ENCODE results near the gene LRP5. TPM values are rescaled to one million over a fixed set of nuclear protein-coding genes. Genes with fewer than 3 reads are reported as not detected.

The LRP5 gene
- polyA plus RNA-seq, 1 donor (not counting 4 experiments of a cell fraction or from before 2014, with no cell fraction given), result 6.6 TPM

- Histone ChIP-seq H2AFZ (ENCODE audit: control insufficient read depth, low read length) (no peak overlapping the region), H3K27ac (ENCODE audit: control insufficient read depth, insufficient read depth, low read length) (no peak overlapping the region), H4K20me1 (ENCODE audit: control insufficient read depth, extremely low read depth, insufficient read depth, low read length) (no peaks in the 10 kb centered on the region), H3K4me3 (ENCODE audit: control insufficient read depth in 2 of 3, extremely low read depth in 1 of 3, insufficient read depth in 2 of 3, low read depth in 1 of 3, low read length in 3 of 3) (no peak overlapping the region), H3K79me2 (ENCODE audit: control insufficient read depth, insufficient read depth, low read length) (peaks cover 6% of the 10 kb centered on the region), H3K4me1 (ENCODE audit: control insufficient read depth, extremely low read depth, insufficient read depth, low read length) (peaks cover under 1% of the 10 kb centered on the region), H3K9me1 (ENCODE audit: control insufficient read depth, extremely low read depth, insufficient read depth, low read length) (peaks cover 2% of the 10 kb centered on the region), H3K4me2 (ENCODE audit: control insufficient read depth, extremely low read depth, insufficient read depth, low read depth, low read length) (no peak overlapping the region), H3K9me3 (ENCODE audit: control insufficient read depth, low read depth, low read length) (no peaks in the 10 kb centered on the region), H3K36me3 (ENCODE audit: control insufficient read depth in 2 of 2, extremely low read depth in 1 of 2, insufficient read depth in 2 of 2, low read length in 2 of 2) (peaks cover 41 to 50% of the 10 kb centered on the region in 2 experiments), H3K9ac (ENCODE audit: control insufficient read depth, extremely low read depth, insufficient read depth, low read length) (no peak overlapping the region), H3K27me3 (ENCODE audit: control insufficient read depth, extremely low read depth, insufficient read depth, low read length) (no peaks in the 10 kb centered on the region)
- DNase-seq (ENCODE audit: low read depth, low spot score) (no peak), FAIRE-seq (no peak)
- dilution Hi-C loops (cut with MboI; ENCODE audit: extremely low pct_ligation_motif_present, low sequenced_read_pairs), result no loop called here
- TF ChIP-seq EZH2 (IDR thresholded peaks at IDR 0.05; ENCODE audit: low read length) (no peak), CTCF (optimal IDR thresholded peaks at IDR 0.05 in 1 of 3, IDR thresholded peaks at IDR 0.05 in 1 of 3, conservative IDR thresholded peaks at IDR 0.05 in 1 of 3; ENCODE audit: extremely low read depth in 1 of 3, insufficient read depth in 2 of 3, low read length in 3 of 3) (no peak)
Measured at GRCh38 chr11:68264244-68264643, 48.1 kb upstream of the LRP5 start.

GRCh38 chr11:68264741-68265540 lies 47.5 kb upstream of the LRP5 start:
- FAIRE-seq (no peak), DNase-seq (ENCODE audit: low read depth, low spot score) (no peak)
- dilution Hi-C loops (cut with MboI; ENCODE audit: extremely low pct_ligation_motif_present, low sequenced_read_pairs), result no loop called here
- Histone ChIP-seq H3K27ac (ENCODE audit: control insufficient read depth, insufficient read depth, low read length) (no peak overlapping the region), H3K9me1 (ENCODE audit: control insufficient read depth, extremely low read depth, insufficient read depth, low read length) (peaks cover 4% of the 10 kb centered on the region), H3K4me2 (ENCODE audit: control insufficient read depth, extremely low read depth, insufficient read depth, low read depth, low read length) (no peak overlapping the region), H3K36me3 (ENCODE audit: control insufficient read depth in 2 of 2, extremely low read depth in 1 of 2, insufficient read depth in 2 of 2, low read length in 2 of 2) (peaks cover 43 to 55% of the 10 kb centered on the region in 2 experiments), H3K9me3 (ENCODE audit: control insufficient read depth, low read depth, low read length) (no peaks in the 10 kb centered on the region), H4K20me1 (ENCODE audit: control insufficient read depth, extremely low read depth, insufficient read depth, low read length) (no peaks in the 10 kb centered on the region), H3K4me3 (ENCODE audit: control insufficient read depth in 2 of 3, extremely low read depth in 1 of 3, insufficient read depth in 2 of 3, low read depth in 1 of 3, low read length in 3 of 3) (no peak overlapping the region), H3K79me2 (ENCODE audit: control insufficient read depth, insufficient read depth, low read length) (peaks cover 13% of the 10 kb centered on the region), H3K4me1 (ENCODE audit: control insufficient read depth, extremely low read depth, insufficient read depth, low read length) (peaks cover 7% of the 10 kb centered on the region), H2AFZ (ENCODE audit: control insufficient read depth, low read length) (no peak overlapping the region), H3K9ac (ENCODE audit: control insufficient read depth, extremely low read depth, insufficient read depth, low read length) (no peak overlapping the region), H3K27me3 (ENCODE audit: control insufficient read depth, extremely low read depth, insufficient read depth, low read length) (no peaks in the 10 kb centered on the region)
- no peak for TF ChIP-seq CTCF (optimal IDR thresholded peaks at IDR 0.05 in 1 of 3, IDR thresholded peaks at IDR 0.05 in 1 of 3, conservative IDR thresholded peaks at IDR 0.05 in 1 of 3; ENCODE audit: extremely low read depth in 1 of 3, insufficient read depth in 2 of 3, low read length in 3 of 3)
- TF ChIP-seq EZH2 (IDR thresholded peaks at IDR 0.05; ENCODE audit: low read length), result no peak

Measured in keratinocyte (primary cell).